HepG2 (cell line): Measurements from ENCODE around the gene ARHGAP32. TPM values are rescaled to one million over a fixed set of nuclear protein-coding genes. Genes with fewer than 3 reads are reported as not detected.

Source experiments
- ATAC-seq: fragments of 200-7000 bp; cut with Tn5 transposase; 3 replicates; pipeline ENCODE4 v1.9.1; 2020; ENCODE audit warnings: mild to moderate bottlenecking, moderate library complexity
- Bru-seq: library from RNA; stranded (reverse); fragments of 400-500 nt; gene quantifications from one replicate; lab custom pipeline; 2021; lab: Mats Ljungman, UMichigan
- BruChase-seq, 2 experiments: library from RNA; stranded (reverse); fragments of 400-500 nt; gene quantifications; one replicate each; lab custom pipeline; 2021; lab: Mats Ljungman, UMichigan
- BruUV-seq: library from RNA; stranded (reverse); fragments of 400-500 nt; replicated peaks from 2 replicates; lab custom pipeline; 2021; lab: Mats Ljungman, UMichigan
- CTCF ChIA-PET: fragments of 300-600 bp; formaldehyde crosslinking; extraction: SDS; loops from one replicate; lab custom pipeline; 2021; ENCODE audit warnings: low total read pairs, inconsistent platforms, low intra/inter-chr PET ratio; lab: Yijun Ruan, JAX
- POLR2A ChIA-PET: fragments of 350-600 bp; sonication (Branson Sonifier 250); formaldehyde crosslinking; loops from one replicate; lab custom pipeline; 2020; ENCODE audit warnings: antibody characterized with exemption, inconsistent platforms; lab: Yijun Ruan, JAX
- DNase-seq: peaks from one replicate; pipeline ENCODE4 v3.0.0-alpha.2; 2015; ENCODE audit warnings: low spot score
- FAIRE-seq: peaks from 3 replicates; lab custom pipeline; 2011; peaks lifted over from hg19 to GRCh38; lab: Jason Lieb, UNC
- H2AFZ ChIP-seq: one replicate; pipeline ENCODE4 v1.6.1; 2011; ENCODE audit warnings: low read length, inconsistent platforms
- H3K27ac ChIP-seq: fragments of 300-600 bp; 3 replicates; pipeline ENCODE4 v1.8.0; 2011; ENCODE audit warnings: mixed run types, mild to moderate bottlenecking, mixed read lengths, low read length, inconsistent platforms; ENCODE audit not compliant: insufficient read depth; ENCODE audit errors: extremely low read length
- H3K27me3 ChIP-seq, 2 experiments: fragments of 200-600 bp in 1 of 2; 2 replicates in 1 of 2; 3 replicates in 1 of 2; pipeline versions ENCODE4 v1.6.0 to v1.8.0; 2011; ENCODE audit warnings: low read length in 2 of 2, mild to moderate bottlenecking in 2 of 2, moderate library complexity in 2 of 2, inconsistent platforms in 1 of 2; ENCODE audit not compliant: insufficient read depth in 2 of 2, control insufficient read depth in 1 of 2
- H3K36me3 ChIP-seq, 2 experiments: fragments of 200-600 bp in 1 of 2; replicated peaks in 1 of 2; 2 replicates in 1 of 2; 3 replicates in 1 of 2; pipeline versions ENCODE4 v1.5.1 to v1.8.0; 2011; ENCODE audit warnings: low read length in 2 of 2, inconsistent platforms in 1 of 2; ENCODE audit not compliant: insufficient read depth in 2 of 2, control insufficient read depth in 1 of 2
- H3K4me1 ChIP-seq: 2 replicates; pipeline ENCODE4 v1.5.1; 2012; ENCODE audit warnings: low read length, inconsistent platforms; ENCODE audit not compliant: insufficient read depth
- H3K4me2 ChIP-seq: 2 replicates; pipeline ENCODE4 v1.6.0; 2011; ENCODE audit warnings: low read depth, low read length, inconsistent platforms
- H3K4me3 ChIP-seq, 3 experiments: fragments of 200-600 bp in 1 of 3; sonication (generic), shearing (Covaris generic) in 1 of 3; replicated peaks in 1 of 3; 2 replicates each; pipeline ENCODE4 v1.5.1; 2011 to 2016; ENCODE audit warnings: low read length in 3 of 3, inconsistent platforms in 2 of 3, low read depth in 2 of 3, mild to moderate bottlenecking in 2 of 3, control low read depth in 1 of 3, mixed read lengths in 1 of 3; ENCODE audit not compliant: insufficient read depth in 1 of 3
- H3K79me2 ChIP-seq: one replicate; pipeline ENCODE4 v1.6.1; 2011; ENCODE audit warnings: low read length, inconsistent platforms; ENCODE audit not compliant: insufficient read depth
- H3K9ac ChIP-seq: 2 replicates; pipeline ENCODE4 v1.6.0; 2011; ENCODE audit warnings: mild to moderate bottlenecking, low read depth, low read length, inconsistent platforms; ENCODE audit not compliant: insufficient read depth
- H3K9me3 ChIP-seq: 2 replicates; pipeline ENCODE4 v1.5.1; 2012; ENCODE audit warnings: mild to moderate bottlenecking, low read length
- H4K20me1 ChIP-seq: 2 replicates; pipeline ENCODE4 v1.6.0; 2011; ENCODE audit warnings: inconsistent platforms, mild to moderate bottlenecking, low read length, moderate library complexity; ENCODE audit not compliant: insufficient read depth
- E2F5 ChIP-seq: sonication (generic); formaldehyde crosslinking; conservative IDR thresholded peaks from 2 replicates; pipeline ENCODE4 v1.4.0; 2020; ENCODE audit warnings: missing genetic modification reagents
- FOXO1 ChIP-seq: sonication (generic); formaldehyde crosslinking; IDR thresholded peaks from 2 replicates; pipeline ENCODE4 v1.4.0; 2020; ENCODE audit warnings: missing genetic modification reagents
- KDM4B ChIP-seq: sonication (generic); formaldehyde crosslinking; IDR thresholded peaks from 2 replicates; pipeline ENCODE4 v1.4.0; 2020; ENCODE audit warnings: missing genetic modification reagents
- KLF9 ChIP-seq: IDR thresholded peaks from 2 replicates; pipeline ENCODE4 v1.6.1; 2016; ENCODE audit warnings: low read depth
- TFAP4 ChIP-seq: sonication (generic); IDR thresholded peaks from 2 replicates; pipeline ENCODE4 v1.6.1; 2016; ENCODE audit warnings: low read depth, borderline replicate concordance
- ZBTB4 ChIP-seq: sonication (generic); formaldehyde crosslinking; IDR thresholded peaks from 2 replicates; pipeline ENCODE4 v1.4.0; 2020; ENCODE audit warnings: missing genetic modification reagents, mild to moderate bottlenecking, borderline replicate concordance
- ZMAT3 ChIP-seq: sonication (generic); formaldehyde crosslinking; conservative IDR thresholded peaks from 2 replicates; pipeline ENCODE4 v1.7.0; 2021; ENCODE audit warnings: missing genetic modification reagents
- ZNF263 ChIP-seq: sonication (generic); formaldehyde crosslinking; IDR thresholded peaks from 2 replicates; pipeline ENCODE4 v1.4.0; 2020; ENCODE audit warnings: missing genetic modification reagents
- ZNF354B ChIP-seq: sonication (generic); formaldehyde crosslinking; IDR thresholded peaks from 2 replicates; pipeline ENCODE4 v1.8.0; 2022; ENCODE audit warnings: mild to moderate bottlenecking, missing genetic modification reagents
- ZNF503 ChIP-seq: sonication (generic); formaldehyde crosslinking; IDR thresholded peaks from 2 replicates; pipeline ENCODE4 v1.4.0; 2020; ENCODE audit warnings: missing genetic modification reagents
- WGBS: methylation state at CpG from one replicate; pipeline ENCODE4 v1.1.6; 2017; ENCODE audit warnings: low lambda C conversion rate; 5-methylcytosine and 5-hydroxymethylcytosine counted together
- in situ Hi-C: cut with HindIII; loops from 2 replicates; pipeline ENCODE4 v1.10.0; 2017; ENCODE audit warnings: low pct_unique_long_range_greater_than_20kb; ENCODE audit not compliant: extremely low pct_ligation_motif_present
- intact Hi-C: fragments of 100-400 bp; cut with micrococcal nuclease; formaldehyde crosslinking; loops from one replicate; pipeline ENCODE4 v1.10.0; 2022; ENCODE audit not compliant: unreplicated experiment
- long read RNA-seq, 2 experiments: library from RNA in 1 of 2; library from polyadenylated mRNA in 1 of 2; stranded (forward) in 1 of 2; unstranded in 1 of 2; transcript quantifications; one replicate each; pipeline ENCODE4 v2.0.0, GENCODE V29; 2019 to 2022
- polyA minus RNA-seq, 3 experiments: library from RNA; depleted of rRNA, polyadenylated mRNA; stranded (reverse); fragments of >200 nt; gene quantifications; 2 replicates each; pipeline ENCODE4 v1.2.3, GENCODE V29; 2011; ENCODE audit warnings: low replicate concordance in 1 of 3
- polyA plus RNA-seq, 8 experiments: library from polyadenylated mRNA; depleted of rRNA in 3 of 8; stranded (reverse) in 7 of 8; unstranded in 1 of 8; fragments of >200 nt; fragmentation: Illumina TruSeq in 4 of 8; extraction: Trizol in 4 of 8; gene quantifications; 2 replicates each; pipeline versions ENCODE4 v1.2.1 to v1.2.3, GENCODE V29; 2011 to 2016; ENCODE audit warnings: low read depth in 4 of 8, missing spikeins in 1 of 8, mixed read lengths in 1 of 8; ENCODE audit not compliant: insufficient read depth in 1 of 8
- total RNA-seq, 5 experiments: library from RNA; depleted of rRNA; stranded (reverse); fragments of >200 nt; fragmentation: Illumina TruSeq; extraction: Trizol; gene quantifications; 2 replicates each; pipeline ENCODE4 v1.2.3, GENCODE V29; 2016; ENCODE audit warnings: low read depth in 1 of 5

Gene ARHGAP32
- total RNA-seq (2016; rRNA removed; fragmentation: Illumina TruSeq; extraction: Trizol) (6.3 and 8.3 TPM in 2 replicates), polyA plus RNA-seq (2011; rRNA removed) (6.6 and 8.2 TPM in 2 replicates), polyA minus RNA-seq (2011; rRNA and poly(A)+ RNA removed; ENCODE audit: low replicate concordance) (8.1 and 27.5 TPM in 2 replicates), Bru-seq, nascent RNA (percentile 81 among the genes with signal in this experiment), BruChase-seq, experiment 1, labeled RNA remaining after a 6-hour chase (percentile 71 among the genes with signal in this experiment), BruChase-seq, experiment 2, labeled RNA remaining after a 2-hour chase (percentile 73 among the genes with signal in this experiment)
- total RNA-seq (2016; cell fraction: cytosol; rRNA removed; fragmentation: Illumina TruSeq; extraction: Trizol; ENCODE audit: low read depth), result 21.8 and 24.5 TPM in 2 replicates
- 7.2 and 8.3 TPM in 2 replicates for total RNA-seq (2016; cell fraction: insoluble cytoplasmic fraction; rRNA removed; fragmentation: Illumina TruSeq; extraction: Trizol)
- total RNA-seq (2016; cell fraction: membrane; rRNA removed; fragmentation: Illumina TruSeq; extraction: Trizol), result 9.4 and 10.7 TPM in 2 replicates
- 12.7 and 17.3 TPM in 2 replicates for total RNA-seq (2016; cell fraction: nucleus; rRNA removed; fragmentation: Illumina TruSeq; extraction: Trizol)
- 5.4 and 5.7 TPM in 2 replicates for polyA plus RNA-seq (2011; cell fraction: cytosol; rRNA removed)
- polyA plus RNA-seq (2011; cell fraction: nucleus; rRNA removed), result 11.8 and 12.2 TPM in 2 replicates
- 4.1 and 5.0 TPM in 2 replicates for polyA plus RNA-seq (2012)
- polyA plus RNA-seq (2016; cell fraction: cytosol; fragmentation: Illumina TruSeq; extraction: Trizol; ENCODE audit: low read depth), result 0.71 and 0.82 TPM in 2 replicates
- 4.4 and 4.7 TPM in 2 replicates for polyA plus RNA-seq (2016; cell fraction: insoluble cytoplasmic fraction; fragmentation: Illumina TruSeq; extraction: Trizol; ENCODE audit: low read depth)
- 1.1 TPM in 2 replicates for polyA plus RNA-seq (2016; cell fraction: membrane; fragmentation: Illumina TruSeq; extraction: Trizol; ENCODE audit: low read depth)
- polyA plus RNA-seq (2016; cell fraction: nucleus; fragmentation: Illumina TruSeq; extraction: Trizol; ENCODE audit: insufficient read depth, low read depth), result 10.0 and 10.5 TPM in 2 replicates
- 12.5 and 12.9 TPM in 2 replicates for polyA minus RNA-seq (2011; cell fraction: cytosol; rRNA and poly(A)+ RNA removed)
- polyA minus RNA-seq (2011; cell fraction: nucleus; rRNA and poly(A)+ RNA removed), result 30.4 and 32.9 TPM in 2 replicates
- long read RNA-seq, experiment 1, partial matches to known transcripts, result 0 of 4 reads
- long read RNA-seq, experiment 1, other reads (novel, unspliced or antisense), result 4 of 4 reads
- long read RNA-seq, experiment 2, partial matches to known transcripts, result 1 of 22 reads
- long read RNA-seq, experiment 2, other reads (novel, unspliced or antisense), result 21 of 22 reads

GRCh38 chr11:129192150-129192549 lies at the start of gene ARHGAP32:
Gene ARHGAP32 (minus strand): TSS chr11:129192325. CDS start chr11:129192198, 127 bp downstream.
- no peak within 1 kb of the TSS for H3K9ac ChIP-seq
- no peak for ATAC-seq
- no peaks in the 10 kb centered on the region for H3K9me3 ChIP-seq
- H3K36me3 ChIP-seq, result no peaks in the 10 kb centered on the region
- peaks cover 11% of the 10 kb centered on the region for H3K79me2 ChIP-seq
- TF ChIP-seq ZNF503 (CRISPR knock-in tag) (no peak), ZNF263 (CRISPR knock-in tag) (no peak), KDM4B (CRISPR knock-in tag) (no peak), E2F5 (CRISPR knock-in tag) (no peak), KLF9 (no peak), ZBTB4 (CRISPR knock-in tag) (no peak), ZNF354B (no peak), ZMAT3 (CRISPR knock-in tag) (no peak), FOXO1 (CRISPR knock-in tag) (no peak), TFAP4 (no peak)
- H3K27me3 ChIP-seq, result no peaks in the 10 kb centered on the region
- intact Hi-C loops, result no loop called here
- H3K4me1 ChIP-seq, result peaks cover 7% of the 10 kb centered on the region
- WGBS, result 100% methylated on average over 2 of the region's 2 CpGs
- no peak for FAIRE-seq
- no peak within 1 kb of the TSS for H3K27ac ChIP-seq
- no peaks in the 10 kb centered on the region for H4K20me1 ChIP-seq
- no TSS peak for BruUV-seq
- no peak for DNase-seq
- in situ Hi-C loops, result no loop called here
- no peak within 1 kb of the TSS for H3K4me2 ChIP-seq
- no peak within 1 kb of the TSS for H3K4me3 ChIP-seq
- ChIA-PET CTCF (no interaction called here), POLR2A (no interaction called here)
- H2AFZ ChIP-seq, result no peak within 1 kb of the TSS
